ENCODE measurements around the gene GRIP2. TPM values are rescaled to one million over a fixed set of nuclear protein-coding genes. Genes with fewer than 3 reads are reported as not detected.

The GRIP2 gene
- total RNA-seq, 2 experiments from 2014 or later = not detected

DNA sequence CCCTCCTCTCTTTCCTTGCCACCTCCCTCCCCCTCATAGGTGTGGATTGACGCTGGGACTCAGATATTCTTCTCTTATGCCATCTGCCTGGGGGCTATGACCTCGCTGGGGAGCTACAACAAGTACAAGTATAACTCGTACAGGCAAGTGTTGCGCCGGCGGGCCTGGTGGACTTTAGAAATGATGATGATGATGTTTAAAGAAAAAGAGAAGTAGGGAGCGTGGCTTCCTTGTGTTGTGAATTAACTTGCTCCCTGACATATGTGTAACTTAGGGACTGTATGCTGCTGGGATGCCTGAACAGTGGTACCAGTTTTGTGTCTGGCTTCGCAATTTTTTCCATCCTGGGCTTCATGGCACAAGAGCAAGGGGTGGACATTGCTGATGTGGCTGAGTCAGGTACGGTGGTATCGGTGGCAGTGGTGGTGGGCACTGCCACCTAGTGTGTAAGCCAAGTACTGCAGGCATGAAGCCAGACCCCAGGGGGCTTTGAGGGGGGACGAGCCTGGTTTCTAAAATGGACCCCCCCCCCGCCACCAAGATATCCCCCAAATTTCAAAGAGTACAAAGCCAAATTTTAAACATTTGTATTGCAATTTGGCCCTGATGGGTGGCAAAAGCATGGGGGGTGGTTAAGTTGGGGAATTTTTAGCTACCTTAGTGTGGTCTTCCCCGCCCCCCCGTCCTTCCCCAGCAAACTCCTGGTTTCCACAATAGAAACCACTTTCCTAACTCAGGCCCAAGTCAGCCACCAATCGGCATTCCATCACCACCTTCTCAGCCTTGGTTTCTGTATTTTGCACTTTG lies 72.1 kb downstream of the GRIP2 start:
- Mint-ChIP-seq H3K4me3 (no peak overlapping the region), H3K9me3 (no peaks in the 10 kb centered on the region), H3K4me1 (ENCODE audit: low read depth) (no peaks in the 10 kb centered on the region), H3K27me3 (no peaks in the 10 kb centered on the region), H3K36me3 (ENCODE audit: low read depth) (peaks cover 17% of the 10 kb centered on the region), H3K27ac (no peak overlapping the region)
- ChIA-PET CTCF (interaction anchor here (0.7 to 2.7 kb wide), 41 partner anchors 8 to 710 kb away, joined by 3 to 34 read pairs (median 3); partner anchors contain the start of genes SLC6A6 and XPC), POLR2A (interaction anchor here (0.7 to 1.2 kb wide), 2 partner anchors 64 to 176 kb away, joined by 3 to 5 read pairs; no protein-coding TSS in a partner anchor)
- peak; percentile 74 for ATAC-seq
- intact Hi-C loops (cut with micrococcal nuclease) = loop anchor here (2.0 to 10.0 kb wide), 2 partner anchors 63 to 207 kb away; partner anchors contain the start of gene SLC6A6
- TF ChIP-seq, protein P1, sequence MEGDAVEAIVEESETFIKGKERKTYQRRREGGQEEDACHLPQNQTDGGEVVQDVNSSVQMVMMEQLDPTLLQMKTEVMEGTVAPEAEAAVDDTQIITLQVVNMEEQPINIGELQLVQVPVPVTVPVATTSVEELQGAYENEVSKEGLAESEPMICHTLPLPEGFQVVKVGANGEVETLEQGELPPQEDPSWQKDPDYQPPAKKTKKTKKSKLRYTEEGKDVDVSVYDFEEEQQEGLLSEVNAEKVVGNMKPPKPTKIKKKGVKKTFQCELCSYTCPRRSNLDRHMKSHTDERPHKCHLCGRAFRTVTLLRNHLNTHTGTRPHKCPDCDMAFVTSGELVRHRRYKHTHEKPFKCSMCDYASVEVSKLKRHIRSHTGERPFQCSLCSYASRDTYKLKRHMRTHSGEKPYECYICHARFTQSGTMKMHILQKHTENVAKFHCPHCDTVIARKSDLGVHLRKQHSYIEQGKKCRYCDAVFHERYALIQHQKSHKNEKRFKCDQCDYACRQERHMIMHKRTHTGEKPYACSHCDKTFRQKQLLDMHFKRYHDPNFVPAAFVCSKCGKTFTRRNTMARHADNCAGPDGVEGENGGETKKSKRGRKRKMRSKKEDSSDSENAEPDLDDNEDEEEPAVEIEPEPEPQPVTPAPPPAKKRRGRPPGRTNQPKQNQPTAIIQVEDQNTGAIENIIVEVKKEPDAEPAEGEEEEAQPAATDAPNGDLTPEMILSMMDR (IDR thresholded peaks at IDR 0.05) = peak; percentile 87
- peak; percentile 43 for DNase-seq

DNA sequence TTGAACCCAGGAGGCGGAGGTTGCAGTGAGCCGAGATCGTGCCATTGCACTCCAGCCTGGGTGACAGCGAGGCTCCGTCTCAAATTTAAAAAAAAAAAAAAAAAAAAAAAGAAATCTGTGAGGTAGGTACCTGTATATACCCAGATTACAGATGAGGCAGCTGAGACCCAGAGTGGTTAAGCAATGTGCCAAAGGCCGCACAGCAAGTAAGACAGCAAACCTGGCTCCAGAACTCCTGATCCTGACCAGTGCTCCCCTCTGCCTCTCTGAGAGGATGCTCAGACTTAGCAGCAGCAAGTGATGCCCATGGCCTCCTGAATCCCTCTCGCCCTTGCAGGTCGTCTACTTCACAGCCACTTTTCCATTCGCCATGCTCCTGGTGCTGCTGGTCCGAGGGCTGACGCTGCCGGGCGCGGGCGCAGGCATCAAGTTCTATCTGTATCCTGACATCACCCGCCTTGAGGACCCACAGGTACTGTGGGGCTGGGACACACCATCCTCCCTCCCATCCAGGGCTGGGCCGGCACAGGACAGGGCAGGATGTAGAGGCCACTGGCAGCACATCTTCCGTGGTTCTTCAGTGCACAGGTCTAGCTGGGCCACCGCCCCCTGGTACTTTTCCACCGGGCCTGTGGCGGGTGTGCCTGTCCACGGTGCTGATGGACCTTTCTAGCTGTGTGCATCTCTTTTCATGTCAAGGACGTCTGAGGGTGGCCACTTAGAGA lies 73.8 kb downstream of the GRIP2 start:
- TF ChIP-seq, protein P1 (IDR thresholded peaks at IDR 0.05) = no peak
- ChIA-PET CTCF (interaction anchor here (1.2 to 2.5 kb wide), 12 partner anchors 8 to 208 kb away, joined by 3 to 34 read pairs (median 8); partner anchors contain the start of gene SLC6A6), POLR2A (interaction anchor here (1.0 kb wide), 1 partner anchor 64 kb away, joined by 4 read pairs; the partner anchor contains the start of gene SLC6A6)
- DNase-seq (no peak), ATAC-seq (no peak)
- no peaks in the 10 kb centered on the region for H3K27me3 Mint-ChIP-seq
- H3K36me3 Mint-ChIP-seq (ENCODE audit: low read depth) = peaks cover 24% of the 10 kb centered on the region
- intact Hi-C loops (cut with micrococcal nuclease) = loop anchor here (10.0 kb wide), 1 partner anchor 62 kb away; the partner anchor contains the start of gene SLC6A6
- no peaks in the 10 kb centered on the region for H3K9me3 Mint-ChIP-seq
- no peak overlapping the region for H3K27ac Mint-ChIP-seq
- peaks cover 12% of the 10 kb centered on the region for H3K4me1 Mint-ChIP-seq (ENCODE audit: low read depth)
- H3K4me3 Mint-ChIP-seq = no peak overlapping the region

DNA sequence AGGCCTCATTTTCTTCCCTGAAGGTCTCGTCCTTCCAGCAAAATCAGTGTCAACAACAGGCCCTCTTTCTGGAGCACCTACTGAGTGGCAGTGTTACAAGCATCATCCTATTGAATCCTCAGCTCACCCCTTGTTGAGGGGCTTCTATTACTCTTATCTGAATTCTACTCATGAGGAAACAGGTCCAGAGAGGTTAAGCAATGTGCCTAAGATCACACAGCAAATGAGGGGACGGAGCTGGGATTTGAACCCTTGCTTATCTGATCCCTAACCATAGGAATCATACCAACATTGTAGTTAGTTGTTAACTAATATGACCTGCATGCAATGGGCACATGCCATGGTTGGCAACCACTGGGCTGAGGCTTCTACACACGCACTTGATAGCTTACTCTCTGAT lies 74.7 kb downstream of the GRIP2 start:
- no peak overlapping the region for H3K27ac Mint-ChIP-seq
- DNase-seq (no peak), ATAC-seq (no peak)
- peaks cover 29% of the 10 kb centered on the region for H3K36me3 Mint-ChIP-seq (ENCODE audit: low read depth)
- intact Hi-C loops (cut with micrococcal nuclease) = loop anchor here (10.0 kb wide), 1 partner anchor 61 kb away; the partner anchor contains the start of gene SLC6A6
- no peaks in the 10 kb centered on the region for H3K9me3 Mint-ChIP-seq
- peaks cover 17% of the 10 kb centered on the region for H3K4me1 Mint-ChIP-seq (ENCODE audit: low read depth)
- no peak overlapping the region for H3K4me3 Mint-ChIP-seq
- no peaks in the 10 kb centered on the region for H3K27me3 Mint-ChIP-seq
- TF ChIP-seq, protein P1 (IDR thresholded peaks at IDR 0.05) = no peak
- ChIA-PET CTCF (interaction anchor here (0.7 to 1.0 kb wide), 2 partner anchors 205 to 262 kb away, joined by 3 read pairs; no protein-coding TSS in a partner anchor), POLR2A (no interaction called here)

DNA sequence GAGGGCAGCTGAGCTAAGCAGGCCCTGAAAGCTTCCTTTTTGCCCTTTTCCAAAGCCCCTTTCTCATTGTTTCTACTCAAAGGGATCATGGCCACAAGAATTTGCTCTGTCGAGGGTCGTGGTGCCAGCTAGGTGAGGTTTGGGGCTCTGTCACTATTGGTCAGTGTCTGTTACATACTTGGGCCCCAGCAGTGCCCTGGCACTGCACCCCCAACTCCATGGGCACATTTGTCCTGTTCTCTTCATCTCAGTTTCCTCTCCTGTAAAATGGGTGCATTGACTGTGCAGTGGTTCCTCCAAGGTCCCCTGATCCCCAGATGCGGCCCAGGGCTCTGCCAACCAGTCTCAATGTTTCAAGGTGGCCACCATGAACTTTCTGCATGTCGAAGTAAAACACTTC lies 75.6 kb downstream of the GRIP2 start:
- H3K27me3 Mint-ChIP-seq = no peaks in the 10 kb centered on the region
- ChIA-PET POLR2A (no interaction called here), CTCF (no interaction called here)
- no peak for ATAC-seq
- no peak overlapping the region for H3K27ac Mint-ChIP-seq
- peaks cover 22% of the 10 kb centered on the region for H3K4me1 Mint-ChIP-seq (ENCODE audit: low read depth)
- peaks cover 33% of the 10 kb centered on the region for H3K36me3 Mint-ChIP-seq (ENCODE audit: low read depth)
- DNase-seq = no peak
- no peaks in the 10 kb centered on the region for H3K9me3 Mint-ChIP-seq
- no peak overlapping the region for H3K4me3 Mint-ChIP-seq
- intact Hi-C loops (cut with micrococcal nuclease) = loop anchor here (10.0 kb wide), 1 partner anchor 60 kb away; the partner anchor contains the start of gene SLC6A6
- TF ChIP-seq, protein P1 (IDR thresholded peaks at IDR 0.05) = no peak

Data from activated CD8-positive, alpha-beta T cell treated with anti-CD3 and anti-CD28 coated beads for 36 hours (primary cell).